Measurements from ENCODE around the gene GPBP1. TPM values are rescaled to one million over a fixed set of nuclear protein-coding genes. Genes with fewer than 3 reads are reported as not detected.
"Not testable (repeated sequence)": the region's sequence is repeated elsewhere in the genome, so short reads cannot be mapped to it uniquely, and the experiment has no call there.

GPBP1 gene
- total RNA-seq, 1 donor from 2014 or later, result 54.0 TPM

DNA sequence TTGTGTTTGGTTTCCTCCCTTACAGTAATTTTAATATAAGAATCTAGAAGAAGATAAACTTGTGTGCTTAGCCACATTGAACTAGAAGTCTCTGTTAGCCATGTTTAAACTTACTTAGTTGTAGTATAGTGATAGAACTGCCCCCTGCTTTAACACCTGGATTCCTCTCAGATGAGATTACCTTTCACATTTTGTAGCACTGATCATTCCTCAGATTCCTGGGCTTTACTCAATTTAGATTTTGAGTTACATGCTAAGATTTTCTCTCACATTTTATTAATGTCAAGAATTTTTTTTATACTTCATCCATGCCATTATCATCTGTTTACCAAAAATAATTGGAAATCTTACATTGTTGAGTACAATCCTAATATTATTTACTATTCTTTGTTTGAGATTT is 70.5 kb downstream of the GPBP1 start:
- no peak for ATAC-seq (ENCODE audit: poor library complexity)

DNA sequence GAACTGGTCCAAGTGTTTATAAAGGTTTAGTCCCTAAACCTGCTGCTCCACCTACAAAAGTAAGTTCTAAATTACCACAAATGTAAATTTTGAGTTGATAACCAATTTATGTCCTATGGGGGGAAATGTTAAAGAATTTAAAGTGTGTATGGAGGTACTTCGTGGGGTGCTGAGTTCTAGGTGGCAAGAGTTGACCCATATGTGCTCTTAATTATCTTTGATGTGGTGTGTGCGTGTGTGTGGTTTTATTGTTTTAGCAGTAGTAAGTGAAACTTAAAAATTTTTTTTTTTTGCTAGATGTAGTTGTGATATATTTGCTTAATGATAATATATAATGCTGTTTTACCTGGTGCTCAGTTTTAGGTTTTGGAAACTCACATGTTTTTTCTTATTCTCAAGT is 72.6 kb downstream of the GPBP1 start:
- intact Hi-C loops (cut with DNase I), result no loop called here
- ATAC-seq (ENCODE audit: poor library complexity), result no peak
- no peak for DNase-seq

More for the DNA sequence above, 70.5 kb downstream of the GPBP1 start:
- DNase-seq, result no peak
- intact Hi-C loops (cut with DNase I), result no loop called here

DNA sequence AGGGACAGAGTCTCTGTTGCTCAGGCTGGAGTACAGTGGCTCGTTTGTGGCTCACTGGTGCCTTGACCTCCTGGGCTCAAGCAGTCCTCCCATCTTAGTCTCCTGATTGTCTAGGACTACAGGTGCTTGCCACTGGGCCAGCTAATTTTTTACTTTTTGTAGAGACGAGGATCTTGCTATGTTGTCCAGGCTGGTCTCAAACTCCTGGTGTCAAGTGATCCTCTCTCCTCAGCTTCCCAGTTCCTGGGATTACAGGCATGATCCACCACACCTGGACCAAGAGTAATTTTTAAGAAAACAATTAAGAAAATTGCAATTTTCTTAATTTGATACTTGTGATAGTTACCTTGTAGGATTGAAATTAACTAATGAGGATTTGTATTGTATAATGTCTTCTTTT is 73.9 kb downstream of the GPBP1 start:
- intact Hi-C loops (cut with DNase I), result no loop called here
- peak; percentile 34 for ATAC-seq (ENCODE audit: poor library complexity)
- DNase-seq, result no peak

DNA sequence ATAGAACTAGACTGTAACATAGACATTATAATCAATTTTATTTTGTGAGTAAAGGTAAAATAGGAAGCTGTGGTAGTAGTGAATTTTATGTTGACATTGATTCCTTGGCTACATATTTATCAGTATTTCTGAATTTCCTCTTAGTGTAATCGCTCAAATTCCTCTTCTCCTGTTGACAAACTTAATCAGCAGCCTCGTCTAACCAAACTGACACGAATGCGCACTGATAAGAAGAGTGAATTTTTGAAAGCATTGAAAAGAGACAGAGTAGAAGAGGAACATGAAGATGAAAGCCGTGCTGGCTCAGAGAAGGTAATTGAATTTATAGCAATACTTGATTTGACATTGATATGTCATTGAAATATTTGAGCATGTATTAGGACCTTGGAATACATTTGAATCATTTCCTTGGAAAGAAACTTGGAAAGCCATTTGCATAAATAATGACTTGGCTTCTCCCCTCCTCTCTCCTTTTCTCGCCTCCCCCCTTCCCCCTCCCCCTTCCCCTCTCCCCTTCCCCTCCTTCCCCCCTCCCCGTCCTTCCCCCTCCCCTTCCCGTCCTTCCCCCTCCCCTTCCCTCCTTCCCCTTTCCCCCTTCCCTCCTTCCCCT is 75.5 kb downstream of the GPBP1 start:
- no peak for ATAC-seq (ENCODE audit: poor library complexity)
- intact Hi-C loops (cut with DNase I), result no loop called here
- DNase-seq, result no peak

DNA sequence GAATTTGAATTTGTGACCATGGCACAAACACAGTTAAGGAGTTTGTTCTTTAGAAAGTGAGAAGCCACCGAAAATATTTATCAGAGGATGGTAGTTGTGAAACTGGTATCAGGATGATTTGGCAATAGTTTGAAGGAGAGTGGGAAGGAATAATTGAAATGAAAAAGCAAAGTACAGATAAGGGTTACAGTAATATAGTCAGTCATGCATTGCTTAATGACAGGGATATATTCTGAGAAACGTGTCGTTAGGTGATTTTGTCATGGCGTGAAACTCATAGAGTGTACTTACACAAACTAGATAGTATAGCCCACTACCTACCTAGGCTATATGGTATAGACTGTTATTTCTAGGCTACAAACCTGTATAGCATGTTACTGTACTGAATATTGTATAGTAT is 84.2 kb downstream of the GPBP1 start:
- DNase-seq (no peak), ATAC-seq (ENCODE audit: poor library complexity) (no peak)
- intact Hi-C loops (cut with DNase I), result no loop called here

DNA sequence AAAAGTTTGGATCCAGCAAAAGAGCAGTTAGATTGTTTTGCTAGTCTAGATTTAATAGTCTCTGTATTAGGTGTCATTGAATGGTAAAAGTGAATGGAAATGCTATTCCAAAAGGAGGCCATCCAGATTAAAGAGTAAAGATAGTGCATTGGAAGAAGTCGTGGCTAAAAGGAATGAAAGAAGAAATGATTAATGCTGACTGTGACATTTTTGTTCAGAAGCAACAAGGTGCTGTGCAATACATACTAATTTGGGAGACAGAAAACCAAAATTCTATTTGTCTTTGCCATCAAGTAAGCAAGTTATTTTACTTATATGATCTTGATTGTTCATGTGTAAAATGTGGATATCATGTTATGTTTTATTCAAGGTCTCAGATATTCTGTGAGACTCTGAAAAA is 85.1 kb downstream of the GPBP1 start:
- ATAC-seq (ENCODE audit: poor library complexity), result no peak
- intact Hi-C loops (cut with DNase I), result no loop called here
- DNase-seq, result no peak

DNA sequence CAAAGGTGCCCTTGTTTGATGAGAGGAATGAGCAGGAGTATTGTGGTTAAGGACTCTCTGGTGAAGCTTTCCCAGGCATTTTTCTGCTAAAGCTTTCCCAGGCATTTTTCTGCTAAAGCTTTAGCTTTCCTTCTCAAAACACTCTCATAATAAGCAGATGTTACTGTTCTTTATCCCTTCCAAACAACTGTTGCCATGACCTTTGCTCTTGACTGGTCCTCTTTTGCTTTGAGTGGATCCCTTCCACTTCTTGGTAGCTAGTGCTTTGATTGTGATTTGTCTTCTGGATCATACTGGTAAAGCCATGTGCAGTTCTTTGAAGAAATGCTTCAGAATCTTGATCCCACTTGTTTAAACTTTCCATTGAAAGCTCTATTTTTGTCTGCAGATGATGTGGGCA is 85.8 kb downstream of the GPBP1 start:
- intact Hi-C loops (cut with DNase I), result no loop called here
- no peak for ATAC-seq (ENCODE audit: poor library complexity)
- DNase-seq, result no peak

DNA sequence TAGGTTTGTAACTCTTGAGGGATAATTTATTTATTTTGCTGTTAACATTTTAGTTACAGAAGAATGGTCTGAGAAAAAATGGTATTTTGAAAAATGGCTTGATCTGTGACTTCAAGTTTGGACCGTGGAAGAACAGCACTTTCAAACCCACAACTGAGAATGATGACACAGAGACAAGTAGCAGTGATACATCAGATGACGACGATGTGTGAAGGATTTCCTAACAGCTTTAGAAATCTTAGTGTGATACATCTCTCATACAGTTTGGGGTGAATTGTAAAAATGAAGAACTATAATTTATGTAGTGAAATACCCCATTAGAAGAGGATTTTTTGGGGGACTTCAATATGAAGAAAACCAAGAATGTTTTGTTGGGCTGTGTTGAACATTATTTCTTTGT is 88.7 kb downstream of the GPBP1 start:
- ATAC-seq (ENCODE audit: poor library complexity), result no peak
- intact Hi-C loops (cut with DNase I), result no loop called here
- DNase-seq, result no peak

DNA sequence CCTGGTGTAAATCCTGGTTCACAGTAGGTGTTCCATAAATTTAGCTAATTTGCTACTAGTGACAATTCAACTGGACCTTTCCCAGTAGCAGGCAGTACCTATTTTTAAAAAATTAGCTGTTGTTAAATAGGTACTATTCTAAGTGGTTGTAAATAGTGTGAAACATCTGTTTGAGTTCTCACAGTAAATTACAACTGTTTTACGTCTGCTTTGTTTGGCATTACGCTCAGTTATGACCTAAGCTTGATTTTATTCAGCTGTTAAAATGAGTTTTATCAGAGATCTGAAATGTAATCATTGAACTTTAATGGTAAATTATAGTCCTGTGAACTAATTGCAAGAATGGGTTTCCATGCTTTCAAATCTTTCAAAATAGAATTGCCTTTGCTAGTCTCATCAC is 93.9 kb downstream of the GPBP1 start:
- no peak for DNase-seq
- no peak for ATAC-seq (ENCODE audit: poor library complexity)
- intact Hi-C loops (cut with DNase I), result no loop called here

DNA sequence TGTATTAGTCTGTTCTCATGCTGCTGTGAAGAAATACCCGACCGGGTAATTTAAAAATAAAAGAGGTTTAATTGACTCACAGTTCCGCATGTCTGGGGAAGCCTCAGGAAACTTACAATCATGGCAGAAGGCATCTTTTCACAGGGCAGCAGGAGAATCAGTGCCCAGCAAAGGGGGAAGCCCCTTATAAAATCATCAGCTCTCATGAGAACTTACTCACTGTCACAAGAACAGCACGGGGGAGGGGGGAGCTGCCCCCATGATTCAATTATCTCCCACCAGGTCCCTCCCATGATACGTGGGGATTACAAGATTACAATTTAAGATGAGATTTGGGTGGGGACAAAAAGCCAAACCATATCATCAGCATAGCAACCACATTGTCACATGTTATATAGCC is 102.5 kb downstream of the GPBP1 start:
- no peak for DNase-seq
- ATAC-seq (ENCODE audit: poor library complexity), result no peak
- intact Hi-C loops (cut with DNase I), result no loop called here

DNA sequence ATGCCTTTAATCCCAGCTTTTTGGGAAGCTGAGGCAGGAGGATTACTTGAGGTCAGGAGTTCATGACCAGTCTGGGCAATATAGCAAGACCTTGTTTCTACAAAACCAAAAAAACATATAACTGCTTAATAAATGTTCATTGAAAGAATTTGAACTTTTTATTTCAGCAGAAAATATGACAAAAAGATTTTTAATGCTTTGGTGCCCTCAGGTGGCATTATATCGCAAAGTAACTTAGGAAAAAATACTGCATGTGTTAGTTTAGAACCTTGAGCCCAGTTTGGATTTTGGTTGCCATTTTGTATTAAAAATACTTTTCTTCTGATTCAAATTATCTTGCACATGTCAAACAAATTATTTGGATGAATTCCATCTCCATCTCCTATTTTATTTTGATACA is 103.2 kb downstream of the GPBP1 start:
- intact Hi-C loops (cut with DNase I), result no loop called here
- DNase-seq (no peak), ATAC-seq (ENCODE audit: poor library complexity) (no peak)

DNA sequence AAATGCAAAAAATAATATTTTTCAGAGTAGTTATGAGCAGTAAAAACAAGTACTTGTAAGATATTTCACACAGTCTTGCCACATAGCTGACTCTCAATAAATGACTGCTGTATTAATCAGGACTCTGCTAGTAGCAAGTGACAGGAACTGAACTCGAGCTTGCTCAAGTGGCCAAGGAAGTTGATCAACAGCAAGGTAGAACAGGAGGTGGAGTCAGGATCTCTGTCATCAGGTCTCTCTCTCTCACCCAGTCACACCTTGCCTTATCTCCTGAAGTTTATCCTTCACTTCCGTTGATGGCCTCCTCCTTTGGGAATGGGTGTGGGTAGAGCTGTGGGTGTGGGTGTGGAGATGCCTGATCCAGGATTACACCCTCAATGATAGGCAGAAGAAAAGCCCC is 107.0 kb downstream of the GPBP1 start:
- no peak for DNase-seq
- intact Hi-C loops (cut with DNase I), result no loop called here
- no peak for ATAC-seq (ENCODE audit: poor library complexity)

DNA sequence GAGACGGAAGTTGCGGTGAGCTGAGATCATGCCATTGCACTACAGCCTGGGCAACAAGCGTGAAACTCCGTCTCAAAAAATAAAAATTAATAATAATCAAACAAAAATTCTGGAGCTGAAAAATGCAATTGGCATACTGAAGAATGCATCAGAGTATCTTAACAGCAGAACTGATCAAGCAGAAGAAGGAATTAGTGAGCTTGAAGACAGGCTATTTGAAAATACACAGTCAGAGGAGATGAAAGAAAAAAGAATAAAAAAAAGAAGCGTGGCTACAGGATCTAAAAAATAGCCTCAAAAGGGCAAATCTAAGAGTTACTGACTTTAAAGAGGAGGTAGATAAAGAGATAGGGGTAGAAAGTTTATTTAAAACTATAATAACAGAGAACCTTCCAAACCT is 111.2 kb downstream of the GPBP1 start:
- DNase-seq; ATAC-seq (ENCODE audit: poor library complexity); intact Hi-C loops (cut with DNase I): not testable (repeated sequence)

DNA sequence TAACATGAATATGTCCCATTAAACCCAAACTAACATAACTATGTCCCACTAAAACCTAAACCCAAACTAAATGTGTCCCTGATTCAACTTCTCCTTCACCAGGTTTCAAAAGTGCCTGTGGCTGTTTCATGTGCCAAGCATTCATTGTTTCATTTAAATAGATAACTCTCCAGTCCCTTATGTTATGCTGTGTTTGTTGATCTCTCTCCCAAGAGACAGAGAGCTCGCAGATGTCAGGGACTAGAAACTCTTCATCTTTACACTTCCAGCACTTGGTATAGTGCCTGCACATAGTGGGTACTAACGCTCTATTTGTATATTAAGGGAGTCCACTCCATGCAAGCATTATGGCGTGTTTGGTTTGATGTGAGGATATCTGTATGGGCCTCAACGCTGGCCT is 118.0 kb downstream of the GPBP1 start:
- DNase-seq (no peak), ATAC-seq (ENCODE audit: poor library complexity) (peak; percentile 79)
- intact Hi-C loops (cut with DNase I), result no loop called here

DNA sequence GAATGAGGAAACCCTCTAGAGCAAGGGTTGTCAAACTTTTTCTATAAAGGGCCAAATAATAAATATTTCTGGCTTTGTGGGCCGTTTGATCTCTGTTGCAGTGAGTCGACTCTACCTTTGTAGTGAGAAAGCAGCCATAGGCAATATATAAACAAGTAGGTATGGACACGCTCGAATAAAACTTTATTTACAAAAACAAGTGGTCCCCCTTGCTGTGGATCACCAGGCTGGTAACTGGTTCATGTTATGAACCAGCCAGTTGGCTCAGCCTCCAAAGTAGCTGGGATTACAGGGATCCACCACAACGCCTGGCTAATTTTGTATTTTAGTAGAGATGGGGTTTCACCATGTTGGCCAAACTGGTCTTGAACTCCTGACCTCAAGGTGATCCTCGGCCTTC is 118.5 kb downstream of the GPBP1 start:
- ATAC-seq (ENCODE audit: poor library complexity) (no peak), DNase-seq (no peak)
- intact Hi-C loops (cut with DNase I), result no loop called here

DNA sequence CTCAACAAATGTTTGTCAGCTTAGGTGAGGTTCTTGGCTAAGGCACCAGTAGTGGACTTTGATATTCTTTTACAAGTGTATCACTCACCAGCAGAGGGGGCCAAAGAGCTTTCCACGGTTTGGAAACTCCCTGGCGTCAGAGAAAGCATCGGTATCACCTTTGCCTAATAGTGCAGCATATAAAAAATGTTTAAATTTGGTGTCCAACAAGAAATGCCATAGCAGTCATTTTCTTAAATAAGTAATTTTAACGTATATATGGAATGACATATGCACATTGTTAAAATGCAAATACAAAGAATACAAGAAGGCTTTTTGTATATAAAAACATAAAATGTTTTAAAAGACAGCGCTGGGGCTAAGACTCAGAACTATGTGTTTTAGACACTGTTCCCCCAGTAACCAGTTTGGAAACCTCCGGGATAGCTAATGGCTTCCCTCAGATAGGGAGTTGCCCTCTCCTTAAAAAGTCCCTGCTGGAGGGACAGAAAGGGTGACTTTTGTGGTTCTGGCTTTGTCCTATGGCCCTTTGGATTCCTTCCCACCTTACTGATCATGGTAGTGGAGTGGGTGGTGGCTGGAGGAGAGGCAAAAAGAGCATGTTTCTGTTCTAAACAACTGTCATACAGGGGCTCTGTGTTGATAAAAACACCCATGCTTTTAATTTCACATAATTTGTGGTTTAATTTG is 124.6 kb downstream of the GPBP1 start:
- peak; percentile 94 for ATAC-seq (ENCODE audit: poor library complexity)
- intact Hi-C loops (cut with DNase I), result loop anchor here (2.0 kb wide), 1 partner anchor 1162 kb away; the partner anchor contains the start of gene PLK2
- DNase-seq, result peak; percentile 51

DNA sequence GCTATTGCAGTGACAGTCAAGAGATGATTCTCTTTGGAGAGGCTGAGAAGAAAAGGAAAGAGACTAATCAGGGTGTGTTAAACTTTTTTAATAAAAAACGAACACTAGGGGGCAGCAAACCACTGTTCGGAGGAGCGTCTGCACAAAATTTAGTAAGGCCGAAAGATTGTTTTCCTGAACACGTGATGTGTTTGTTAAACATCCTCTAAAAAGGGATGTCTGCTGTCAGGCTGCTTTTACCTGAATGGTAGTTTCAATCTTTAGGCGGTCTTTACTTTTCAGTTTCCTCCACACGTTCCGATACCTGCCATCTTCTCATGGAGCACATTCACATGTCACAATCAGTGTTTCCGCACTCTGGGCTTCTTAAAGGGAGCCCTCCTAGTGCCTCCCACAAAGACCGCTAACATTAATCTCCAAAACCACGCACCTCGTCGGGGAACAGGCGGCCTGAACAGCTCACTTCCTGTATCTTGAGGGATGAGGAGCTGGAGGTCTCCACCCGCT is 125.2 kb downstream of the GPBP1 start:
- intact Hi-C loops (cut with DNase I), result loop anchor here (2.0 kb wide), 1 partner anchor 1162 kb away; the partner anchor contains the start of gene PLK2
- ATAC-seq (ENCODE audit: poor library complexity) (peak; percentile 89), DNase-seq (no peak)

DNA sequence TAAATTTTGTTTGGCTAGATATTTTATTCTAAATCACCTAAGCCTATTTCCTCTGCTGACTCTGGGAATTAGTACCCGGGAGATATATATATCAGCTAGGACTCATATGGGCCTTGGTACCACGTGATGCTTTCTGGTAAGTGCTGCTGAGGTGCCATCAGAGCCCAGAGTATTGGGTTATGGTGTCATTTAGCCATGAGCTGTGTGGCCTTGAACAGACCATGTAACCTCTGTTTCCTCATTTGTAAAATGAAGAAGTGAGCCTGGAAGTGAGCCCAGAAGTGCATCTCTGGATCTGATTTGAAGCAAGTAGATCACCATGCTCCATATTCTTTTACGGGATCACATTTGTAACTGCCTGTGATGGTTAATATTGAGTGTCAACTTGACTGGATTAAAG is 126.1 kb downstream of the GPBP1 start:
- intact Hi-C loops (cut with DNase I), result loop anchor here (2.0 to 10.0 kb wide), 3 partner anchors 185 to 1161 kb away; partner anchors contain the start of genes ACTBL2 and PLK2
- DNase-seq, result no peak
- no peak for ATAC-seq (ENCODE audit: poor library complexity)

DNA sequence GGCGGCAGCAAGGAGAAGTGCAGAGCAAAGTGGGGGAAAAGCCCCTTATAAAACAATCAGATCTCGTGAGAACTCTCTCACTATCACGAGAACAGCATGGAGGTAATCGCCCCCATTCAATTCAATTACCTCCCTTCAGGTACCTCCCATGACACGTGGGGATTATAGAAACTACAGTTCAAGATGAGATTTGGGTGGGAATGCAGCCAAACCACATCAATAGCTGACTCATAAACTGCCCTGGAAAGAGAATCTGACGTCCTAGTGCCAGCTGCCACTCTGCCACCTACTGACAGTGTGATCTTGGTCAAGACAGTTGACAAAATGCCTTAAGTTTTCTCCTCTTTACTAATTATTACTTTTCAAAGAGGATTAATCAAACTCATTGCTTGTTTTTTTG is 128.3 kb downstream of the GPBP1 start:
- intact Hi-C loops (cut with DNase I), result loop anchor here (10.0 kb wide), 2 partner anchors 183 to 483 kb away; partner anchors contain the start of gene ACTBL2
- DNase-seq, result no peak
- no peak for ATAC-seq (ENCODE audit: poor library complexity)

DNA sequence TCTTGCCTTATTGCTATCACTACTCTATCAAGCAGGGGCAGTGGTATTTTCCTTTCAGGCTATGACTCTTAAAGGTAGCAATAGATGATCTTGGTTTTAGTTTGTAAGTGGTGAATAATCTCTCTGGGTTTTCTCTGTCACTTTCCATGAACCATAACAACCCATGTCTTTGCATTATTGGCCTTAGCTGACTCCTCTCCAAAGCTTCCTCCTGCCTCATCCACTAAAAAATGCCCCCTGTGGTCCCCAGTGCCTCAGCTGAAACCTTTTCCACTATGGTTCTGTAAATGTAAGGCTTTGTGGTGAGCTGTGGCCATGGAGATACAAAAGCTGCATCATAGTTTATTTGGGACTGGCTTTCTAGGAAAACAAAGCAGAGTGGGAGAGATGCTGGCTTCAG is 128.8 kb downstream of the GPBP1 start:
- ATAC-seq (ENCODE audit: poor library complexity) (no peak), DNase-seq (no peak)
- intact Hi-C loops (cut with DNase I), result loop anchor here (10.0 kb wide), 2 partner anchors 182 to 482 kb away; partner anchors contain the start of gene ACTBL2

Data from Right ventricle myocardium superior (tissue), 1 donor.